NCI-H1694 treated with DMSO at 0.1 percent for 48 hours (cell line): ENCODE measurements around the gene POFUT2.
"Not testable (repeated sequence)": the region's sequence is repeated elsewhere in the genome, so short reads cannot be mapped to it uniquely, and the experiment has no call there.

ENCODE experiments used
- DNase-seq: peaks from one replicate; lab custom pipeline; 2025; lab: John Stamatoyannopoulos, UW

POFUT2 gene

GRCh38 chr21:45310459-45310858 is 22.8 kb upstream of the POFUT2 start:
- DNase-seq: no peak

- no peak for DNase-seq
These were observed 22.3 kb upstream of the POFUT2 start for GRCh38 chr21:45309987-45310381.

GRCh38 chr21:45309069-45309986 is 21.6 kb upstream of the POFUT2 start:
- DNase-seq: peak; percentile 15

- DNase-seq: no peak
These were observed 20.7 kb upstream of the POFUT2 start for GRCh38 chr21:45308194-45309068.

GRCh38 chr21:45307597-45308158 is 20.0 kb upstream of the POFUT2 start:
- DNase-seq: not testable (repeated sequence)

- DNase-seq: no peak
These were observed 19.3 kb upstream of the POFUT2 start for GRCh38 chr21:45306832-45307571.

GRCh38 chr21:45306453-45306831 is 18.7 kb upstream of the POFUT2 start:
- DNase-seq: no peak

- no peak for DNase-seq
These were observed 18.1 kb upstream of the POFUT2 start for GRCh38 chr21:45305836-45306235.

GRCh38 chr21:45304945-45305344 is 17.2 kb upstream of the POFUT2 start:
- no peak for DNase-seq

GRCh38 chr21:45304476-45304830 is 16.8 kb upstream of the POFUT2 start:
- no peak for DNase-seq

GRCh38 chr21:45303751-45304475 is 16.2 kb upstream of the POFUT2 start:
- no peak for DNase-seq

- no peak for DNase-seq
These were observed 15.5 kb upstream of the POFUT2 start for GRCh38 chr21:45303091-45303615.

GRCh38 chr21:45302082-45303061 is 14.7 kb upstream of the POFUT2 start:
- no peak for DNase-seq

GRCh38 chr21:45301521-45302081 is 13.9 kb upstream of the POFUT2 start:
- DNase-seq: no peak

GRCh38 chr21:45300786-45301520 is 13.3 kb upstream of the POFUT2 start:
- DNase-seq: no peak

- DNase-seq: no peak
These were observed 12.4 kb upstream of the POFUT2 start for GRCh38 chr21:45299864-45300785.

- DNase-seq: no peak
These were observed 11.6 kb upstream of the POFUT2 start for GRCh38 chr21:45299026-45299863.
